22Rv1 (cell line): ENCODE results near the gene ARIH2.

Experiments
- ZFX ChIP-seq: fragments of 450-650 bp; IDR thresholded peaks from 2 replicates; pipeline ENCODE4 v1.6.1; 2017; ENCODE audit warnings: antibody characterized with exemption, borderline replicate concordance
- TF ChIP-seq, protein P1 (sequence below): fragments of 450-650 bp; IDR thresholded peaks from 2 replicates; pipeline ENCODE4 v1.5.1; 2017; ENCODE audit warnings: mild to moderate bottlenecking

GRCh38 chr3:49016414-49017228 is 98.0 kb downstream of the ARIH2 start:
- TF ChIP-seq, protein P1, sequence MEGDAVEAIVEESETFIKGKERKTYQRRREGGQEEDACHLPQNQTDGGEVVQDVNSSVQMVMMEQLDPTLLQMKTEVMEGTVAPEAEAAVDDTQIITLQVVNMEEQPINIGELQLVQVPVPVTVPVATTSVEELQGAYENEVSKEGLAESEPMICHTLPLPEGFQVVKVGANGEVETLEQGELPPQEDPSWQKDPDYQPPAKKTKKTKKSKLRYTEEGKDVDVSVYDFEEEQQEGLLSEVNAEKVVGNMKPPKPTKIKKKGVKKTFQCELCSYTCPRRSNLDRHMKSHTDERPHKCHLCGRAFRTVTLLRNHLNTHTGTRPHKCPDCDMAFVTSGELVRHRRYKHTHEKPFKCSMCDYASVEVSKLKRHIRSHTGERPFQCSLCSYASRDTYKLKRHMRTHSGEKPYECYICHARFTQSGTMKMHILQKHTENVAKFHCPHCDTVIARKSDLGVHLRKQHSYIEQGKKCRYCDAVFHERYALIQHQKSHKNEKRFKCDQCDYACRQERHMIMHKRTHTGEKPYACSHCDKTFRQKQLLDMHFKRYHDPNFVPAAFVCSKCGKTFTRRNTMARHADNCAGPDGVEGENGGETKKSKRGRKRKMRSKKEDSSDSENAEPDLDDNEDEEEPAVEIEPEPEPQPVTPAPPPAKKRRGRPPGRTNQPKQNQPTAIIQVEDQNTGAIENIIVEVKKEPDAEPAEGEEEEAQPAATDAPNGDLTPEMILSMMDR: no peak
- no peak for TF ChIP-seq ZFX
